Measurements from ENCODE around the gene ZNF621. TPM values are rescaled to one million over a fixed set of nuclear protein-coding genes. Genes with fewer than 3 reads are reported as not detected.

Gene ZNF621
- total and polyA plus RNA-seq, 9 of the 15 experiments (the other 6 are each of a cell fraction or from before 2014, with no cell fraction given), result 4.7 to 28.9 (median 20.6) TPM

DNA sequence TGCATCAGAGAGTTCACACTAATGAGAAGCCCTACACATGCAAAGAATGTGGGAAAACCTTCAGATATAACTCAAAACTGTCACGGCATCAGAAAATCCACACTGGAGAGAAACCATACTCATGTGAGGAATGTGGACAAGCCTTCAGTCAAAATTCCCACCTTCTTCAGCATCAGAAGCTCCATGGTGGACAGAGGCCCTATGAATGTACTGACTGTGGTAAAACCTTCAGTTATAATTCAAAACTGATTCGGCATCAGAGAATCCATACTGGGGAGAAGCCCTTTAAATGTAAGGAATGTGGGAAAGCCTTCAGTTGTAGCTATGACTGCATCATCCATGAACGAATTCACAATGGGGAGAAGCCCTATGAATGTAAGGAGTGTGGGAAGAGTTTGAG, 37.6 kb upstream of the ZNF621 start (continued):
- TF ChIP-seq, protein P1, sequence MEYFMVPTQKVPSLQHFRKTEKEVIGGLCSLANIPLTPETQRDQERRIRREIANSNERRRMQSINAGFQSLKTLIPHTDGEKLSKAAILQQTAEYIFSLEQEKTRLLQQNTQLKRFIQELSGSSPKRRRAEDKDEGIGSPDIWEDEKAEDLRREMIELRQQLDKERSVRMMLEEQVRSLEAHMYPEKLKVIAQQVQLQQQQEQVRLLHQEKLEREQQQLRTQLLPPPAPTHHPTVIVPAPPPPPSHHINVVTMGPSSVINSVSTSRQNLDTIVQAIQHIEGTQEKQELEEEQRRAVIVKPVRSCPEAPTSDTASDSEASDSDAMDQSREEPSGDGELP (CRISPR knock-in tag; IDR thresholded peaks at IDR 0.05; ENCODE audit: borderline replicate concordance), result no peak
- TF ChIP-seq ZNF408 (CRISPR knock-in tag; IDR thresholded peaks at IDR 0.05; ENCODE audit: low read depth), result no peak
- TF ChIP-seq ZC3H8 (IDR thresholded peaks at IDR 0.05), result no peak
- TF ChIP-seq MTA1 (IDR thresholded peaks at IDR 0.05; ENCODE audit: borderline replicate concordance), result no peak
- TF ChIP-seq, protein P2, sequence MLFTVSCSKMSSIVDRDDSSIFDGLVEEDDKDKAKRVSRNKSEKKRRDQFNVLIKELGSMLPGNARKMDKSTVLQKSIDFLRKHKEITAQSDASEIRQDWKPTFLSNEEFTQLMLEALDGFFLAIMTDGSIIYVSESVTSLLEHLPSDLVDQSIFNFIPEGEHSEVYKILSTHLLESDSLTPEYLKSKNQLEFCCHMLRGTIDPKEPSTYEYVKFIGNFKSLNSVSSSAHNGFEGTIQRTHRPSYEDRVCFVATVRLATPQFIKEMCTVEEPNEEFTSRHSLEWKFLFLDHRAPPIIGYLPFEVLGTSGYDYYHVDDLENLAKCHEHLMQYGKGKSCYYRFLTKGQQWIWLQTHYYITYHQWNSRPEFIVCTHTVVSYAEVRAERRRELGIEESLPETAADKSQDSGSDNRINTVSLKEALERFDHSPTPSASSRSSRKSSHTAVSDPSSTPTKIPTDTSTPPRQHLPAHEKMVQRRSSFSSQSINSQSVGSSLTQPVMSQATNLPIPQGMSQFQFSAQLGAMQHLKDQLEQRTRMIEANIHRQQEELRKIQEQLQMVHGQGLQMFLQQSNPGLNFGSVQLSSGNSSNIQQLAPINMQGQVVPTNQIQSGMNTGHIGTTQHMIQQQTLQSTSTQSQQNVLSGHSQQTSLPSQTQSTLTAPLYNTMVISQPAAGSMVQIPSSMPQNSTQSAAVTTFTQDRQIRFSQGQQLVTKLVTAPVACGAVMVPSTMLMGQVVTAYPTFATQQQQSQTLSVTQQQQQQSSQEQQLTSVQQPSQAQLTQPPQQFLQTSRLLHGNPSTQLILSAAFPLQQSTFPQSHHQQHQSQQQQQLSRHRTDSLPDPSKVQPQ (CRISPR knock-in tag; IDR thresholded peaks at IDR 0.05; ENCODE audit: borderline replicate concordance), result no peak
- no peak for TF ChIP-seq CEBPG (CRISPR knock-in tag; IDR thresholded peaks at IDR 0.05)
- no peak for TF ChIP-seq CEBPG (tag; conservative IDR thresholded peaks at IDR 0.05 in 1 of 2, IDR thresholded peaks at IDR 0.05 in 1 of 2)
- no peak for TF ChIP-seq PTRF (tag; IDR thresholded peaks at IDR 0.05)
- TF ChIP-seq, protein P3, sequence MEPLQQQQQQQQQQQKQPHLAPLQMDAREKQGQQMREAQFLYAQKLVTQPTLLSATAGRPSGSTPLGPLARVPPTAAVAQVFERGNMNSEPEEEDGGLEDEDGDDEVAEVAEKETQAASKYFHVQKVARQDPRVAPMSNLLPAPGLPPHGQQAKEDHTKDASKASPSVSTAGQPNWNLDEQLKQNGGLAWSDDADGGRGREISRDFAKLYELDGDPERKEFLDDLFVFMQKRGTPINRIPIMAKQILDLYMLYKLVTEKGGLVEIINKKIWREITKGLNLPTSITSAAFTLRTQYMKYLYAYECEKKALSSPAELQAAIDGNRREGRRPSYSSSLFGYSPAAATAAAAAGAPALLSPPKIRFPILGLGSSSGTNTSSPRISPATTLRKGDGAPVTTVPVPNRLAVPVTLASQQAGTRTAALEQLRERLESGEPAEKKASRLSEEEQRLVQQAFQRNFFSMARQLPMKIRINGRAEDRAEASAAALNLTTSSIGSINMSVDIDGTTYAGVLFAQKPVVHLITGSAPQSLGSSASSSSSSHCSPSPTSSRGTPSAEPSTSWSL (CRISPR knock-in tag; IDR thresholded peaks at IDR 0.05; ENCODE audit: borderline replicate concordance), result no peak
- no peak for TF ChIP-seq ZNF212 (CRISPR knock-in tag; IDR thresholded peaks at IDR 0.05)
- TF ChIP-seq TCF7 (IDR thresholded peaks at IDR 0.05; ENCODE audit: borderline replicate concordance), result no peak
- no peak for TF ChIP-seq GABPA (tag; conservative IDR thresholded peaks at IDR 0.05; ENCODE audit: low read depth)
- TF ChIP-seq RFX7 (CRISPR knock-in tag; IDR thresholded peaks at IDR 0.05), result no peak
- TF ChIP-seq PPARD (CRISPR knock-in tag; IDR thresholded peaks at IDR 0.05), result no peak
- TF ChIP-seq, protein P4, sequence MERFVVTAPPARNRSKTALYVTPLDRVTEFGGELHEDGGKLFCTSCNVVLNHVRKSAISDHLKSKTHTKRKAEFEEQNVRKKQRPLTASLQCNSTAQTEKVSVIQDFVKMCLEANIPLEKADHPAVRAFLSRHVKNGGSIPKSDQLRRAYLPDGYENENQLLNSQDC (CRISPR knock-in tag; IDR thresholded peaks at IDR 0.05), result no peak
- TF ChIP-seq, protein P5, sequence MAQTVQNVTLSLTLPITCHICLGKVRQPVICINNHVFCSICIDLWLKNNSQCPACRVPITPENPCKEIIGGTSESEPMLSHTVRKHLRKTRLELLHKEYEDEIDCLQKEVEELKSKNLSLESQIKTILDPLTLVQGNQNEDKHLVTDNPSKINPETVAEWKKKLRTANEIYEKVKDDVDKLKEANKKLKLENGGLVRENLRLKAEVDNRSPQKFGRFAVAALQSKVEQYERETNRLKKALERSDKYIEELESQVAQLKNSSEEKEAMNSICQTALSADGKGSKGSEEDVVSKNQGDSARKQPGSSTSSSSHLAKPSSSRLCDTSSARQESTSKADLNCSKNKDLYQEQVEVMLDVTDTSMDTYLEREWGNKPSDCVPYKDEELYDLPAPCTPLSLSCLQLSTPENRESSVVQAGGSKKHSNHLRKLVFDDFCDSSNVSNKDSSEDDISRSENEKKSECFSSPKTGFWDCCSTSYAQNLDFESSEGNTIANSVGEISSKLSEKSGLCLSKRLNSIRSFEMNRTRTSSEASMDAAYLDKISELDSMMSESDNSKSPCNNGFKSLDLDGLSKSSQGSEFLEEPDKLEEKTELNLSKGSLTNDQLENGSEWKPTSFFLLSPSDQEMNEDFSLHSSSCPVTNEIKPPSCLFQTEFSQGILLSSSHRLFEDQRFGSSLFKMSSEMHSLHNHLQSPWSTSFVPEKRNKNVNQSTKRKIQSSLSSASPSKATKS (CRISPR knock-in tag; IDR thresholded peaks at IDR 0.05), result no peak
- TF ChIP-seq SMC3 (conservative IDR thresholded peaks at IDR 0.05; ENCODE audit: insufficient read depth, low read depth, low read length), result no peak
- TF ChIP-seq EP400 (IDR thresholded peaks at IDR 0.05), result no peak
- TF ChIP-seq CBX5 (IDR thresholded peaks at IDR 0.05; ENCODE audit: borderline replicate concordance, low read depth), result peak; percentile 11; the same call in 1 of the 2 replicates
- TF ChIP-seq TAF7 (tag; IDR thresholded peaks at IDR 0.05), result no peak
- no peak for TF ChIP-seq CBX1 (IDR thresholded peaks at IDR 0.05; ENCODE audit: low read depth)
- peak; percentile 97 for TF ChIP-seq ZNF75A (CRISPR knock-in tag; IDR thresholded peaks at IDR 0.05)
- TF ChIP-seq RBM25 (IDR thresholded peaks at IDR 0.05; ENCODE audit: low read depth, low read length, severe bottlenecking), result peak; percentile 32
- TF ChIP-seq DDX20 (tag; IDR thresholded peaks at IDR 0.05; ENCODE audit: low read depth), result no peak
